B cell (primary cell): ENCODE measurements around the gene ERMARD. TPM values are rescaled to one million over a fixed set of nuclear protein-coding genes. Genes with fewer than 3 reads are reported as not detected.

Source experiments
- ATAC-seq: fragments of 200-7000 bp; cut with Tn5 transposase; one replicate; pipeline ENCODE4 v1.10.0; 2021; ENCODE audit warnings: low read depth, mild to moderate bottlenecking, moderate number of reproducible peaks, moderate library complexity
- CTCF ChIA-PET: fragments of 350-600 bp; sonication (Branson Sonifier 250); formaldehyde crosslinking; loops from one replicate; lab custom pipeline; 2021; ENCODE audit warnings: antibody characterized with exemption, inconsistent platforms; lab: Charles Lee
- POLR2A ChIA-PET: fragments of 350-600 bp; sonication (Branson Sonifier 250); formaldehyde crosslinking; loops from one replicate; lab custom pipeline; 2021; ENCODE audit warnings: antibody characterized with exemption; lab: Charles Lee
- DNase-seq: peaks from one replicate; pipeline ENCODE4 v3.0.0; 2013
- H2AFZ ChIP-seq: 2 replicates; pipeline ENCODE4 v1.6.1; 2012; ENCODE audit warnings: mild to moderate bottlenecking, low read depth, low read length; ENCODE audit not compliant: insufficient read depth, poor library complexity, severe bottlenecking
- H3K27ac ChIP-seq, 2 donors: 1 replicate in 1 of 2; 2 replicates in 1 of 2; pipeline ENCODE4 v1.5.1; 2012 to 2013; ENCODE audit warnings: low read length in 2 of 2, mild to moderate bottlenecking in 2 of 2, moderate library complexity in 1 of 2
- H3K27me3 ChIP-seq, 4 experiments: fragments of 200-600 bp in 1 of 4; sonication (generic) in 1 of 4; replicated peaks in 1 of 4; 1 replicate in 2 of 4; 2 replicates in 2 of 4; pipeline versions ENCODE4 v1.6.1 to v1.7.0; 2013 to 2016; ENCODE audit warnings: low read length in 3 of 4, mild to moderate bottlenecking in 2 of 4, mixed read lengths in 1 of 4, moderate library complexity in 1 of 4; ENCODE audit not compliant: insufficient read depth in 4 of 4, control insufficient read depth in 3 of 4; ENCODE audit errors: control extremely low read depth in 1 of 4
- H3K36me3 ChIP-seq, 2 experiments: replicated peaks in 1 of 2; 1 replicate in 1 of 2; 2 replicates in 1 of 2; pipeline versions ENCODE4 v1.6.1 to v1.7.1; 2013; ENCODE audit warnings: low read length in 1 of 2; ENCODE audit not compliant: insufficient read depth in 2 of 2, control insufficient read depth in 1 of 2; ENCODE audit errors: control extremely low read depth in 1 of 2, extremely low read depth in 1 of 2
- H3K4me1 ChIP-seq, 2 donors: fragments of 200-600 bp in 1 of 2; sonication (generic) in 1 of 2; 1 replicate in 1 of 2; 2 replicates in 1 of 2; pipeline versions ENCODE4 v1.5.1 to v1.6.1; 2013 to 2017; ENCODE audit warnings: low read length in 2 of 2; ENCODE audit not compliant: control insufficient read depth in 2 of 2, insufficient read depth in 2 of 2
- H3K4me2 ChIP-seq: replicated peaks from 2 replicates; pipeline ENCODE3; 2012; ENCODE audit warnings: mild to moderate bottlenecking, low read depth, low read length; ENCODE audit not compliant: poor library complexity, severe bottlenecking
- H3K4me3 ChIP-seq, 5 experiments: fragments of 200-600 bp in 1 of 5; sonication (generic) in 1 of 5; 1 replicate in 3 of 5; 2 replicates in 2 of 5; pipeline versions ENCODE4 v1.5.1 to v1.7.0; 2011 to 2016; ENCODE audit warnings: low read length in 4 of 5, mild to moderate bottlenecking in 4 of 5, low read depth in 2 of 5, control low read depth in 1 of 5, moderate library complexity in 1 of 5; ENCODE audit not compliant: insufficient read depth in 1 of 5; ENCODE audit errors: control extremely low read depth in 1 of 5, extremely low read depth in 1 of 5
- H3K79me2 ChIP-seq: fragments of 200-600 bp; sonication (generic); one replicate; pipeline ENCODE4 v1.6.0; 2016; ENCODE audit warnings: low read length; ENCODE audit not compliant: control insufficient read depth, insufficient read depth
- H3K9ac ChIP-seq: fragments of 200-600 bp; sonication (generic); 2 replicates; pipeline ENCODE4 v1.6.1; 2017; ENCODE audit warnings: mild to moderate bottlenecking, low read length, moderate library complexity
- H3K9me3 ChIP-seq, 3 donors: one replicate each; pipeline versions ENCODE4 v1.6.1 to v1.7.1; 2013; ENCODE audit warnings: low read length in 2 of 3; ENCODE audit not compliant: control insufficient read depth in 2 of 3, insufficient read depth in 1 of 3; ENCODE audit errors: control extremely low read depth in 1 of 3
- H4K20me1 ChIP-seq: 2 replicates; pipeline ENCODE4 v1.6.0; 2012; ENCODE audit warnings: mild to moderate bottlenecking, low read length; ENCODE audit not compliant: insufficient read depth, control insufficient read depth, poor library complexity, severe bottlenecking
- H3K27ac Mint-ChIP-seq: one replicate; pipeline ENCODE4 v1.8.0; 2021; ENCODE audit warnings: mixed read lengths
- H3K27me3 Mint-ChIP-seq: one replicate; pipeline ENCODE4 v1.8.0; 2021; ENCODE audit warnings: mixed read lengths
- H3K4me1 Mint-ChIP-seq: one replicate; pipeline ENCODE4 v1.8.0; 2021; ENCODE audit warnings: mixed read lengths
- H3K4me3 Mint-ChIP-seq: one replicate; pipeline ENCODE4 v1.8.0; 2021; ENCODE audit warnings: mixed read lengths
- H3K9me3 Mint-ChIP-seq: one replicate; pipeline ENCODE4 v1.8.0; 2022; ENCODE audit warnings: mixed read lengths; ENCODE audit not compliant: insufficient read depth
- CTCF ChIP-seq: fragments of 200-600 bp; IDR thresholded peaks from one replicate; pipeline ENCODE4 v1.8.0; 2022; ENCODE audit warnings: antibody characterized with exemption, mild to moderate bottlenecking
- EZH2 ChIP-seq: IDR thresholded peaks from 2 replicates; pipeline ENCODE4 v1.6.1; 2012; ENCODE audit warnings: borderline replicate concordance, low read depth, mild to moderate bottlenecking, moderate library complexity, low read length; ENCODE audit not compliant: insufficient read depth, poor library complexity, severe bottlenecking
- WGBS: methylation state at CpG from one replicate; pipeline ENCODE4 v1.1.5; 2013; ENCODE audit warnings: missing lambda C conversion rate; ENCODE audit not compliant: insufficient coverage; 5-methylcytosine and 5-hydroxymethylcytosine counted together
- intact Hi-C: fragments of 100-400 bp; cut with micrococcal nuclease; formaldehyde crosslinking; loops from one replicate; pipeline ENCODE4 v1.10.0; 2022
- polyA plus RNA-seq: library from polyadenylated mRNA; depleted of rRNA; stranded (reverse); fragments of >200 nt; gene quantifications from 2 replicates; pipeline ENCODE4 v1.2.3, GENCODE V29; 2012
- total RNA-seq, 2 donors: library from RNA; stranded (reverse); fragments of 120-200 nt in 1 of 2; gene quantifications; 1 replicate in 1 of 2; 2 replicates in 1 of 2; pipeline versions ENCODE4 v1.2.3 to v1.2.4, GENCODE V29; 2013 to 2022

ERMARD gene
- total and polyA plus RNA-seq, 2 donors (not counting 1 experiment from before 2014, with no cell fraction given): 42.8 to 65.1 TPM

- no peaks in the 10 kb centered on the region for H3K9me3 Mint-ChIP-seq
- TF ChIP-seq CTCF: no peak
- no peak for TF ChIP-seq EZH2
- H3K4me1 Mint-ChIP-seq: peaks cover 1% of the 10 kb centered on the region
- ChIA-PET CTCF (interaction anchor here (0.6 kb wide), 1 partner anchor 655 kb away, joined by 3 read pairs; no protein-coding TSS in a partner anchor), POLR2A (no interaction called here)
- no peak overlapping the region for H3K4me3 ChIP-seq
- no peak for DNase-seq
- no peaks in the 10 kb centered on the region for H3K79me2 ChIP-seq
- H3K27ac Mint-ChIP-seq: no peak overlapping the region
- H3K27me3 ChIP-seq: peaks cover 0 to 37% (median 9%) of the 10 kb centered on the region in 4 experiments
- H3K9me3 ChIP-seq: peaks cover 0 to 15% (median 0%) of the 10 kb centered on the region in 3 donors
- H2AFZ ChIP-seq: no peak overlapping the region
- no peaks in the 10 kb centered on the region for H4K20me1 ChIP-seq
- intact Hi-C loops: no loop called here
- no peak overlapping the region for H3K27ac ChIP-seq
- H3K4me3 Mint-ChIP-seq: no peak overlapping the region
- no peak overlapping the region for H3K9ac ChIP-seq
- 96% methylated on average over 12 of the region's 13 CpGs for WGBS
- H3K36me3 ChIP-seq: no peaks in the 10 kb centered on the region
- peaks cover 0 to 6% of the 10 kb centered on the region in 2 donors for H3K4me1 ChIP-seq
- no peak overlapping the region for H3K4me2 ChIP-seq
- ATAC-seq: no peak
- H3K27me3 Mint-ChIP-seq: peaks cover 36% of the 10 kb centered on the region
Observed at GRCh38 chr6:169828176-169828575, 76.8 kb downstream of the ERMARD start.

DNA sequence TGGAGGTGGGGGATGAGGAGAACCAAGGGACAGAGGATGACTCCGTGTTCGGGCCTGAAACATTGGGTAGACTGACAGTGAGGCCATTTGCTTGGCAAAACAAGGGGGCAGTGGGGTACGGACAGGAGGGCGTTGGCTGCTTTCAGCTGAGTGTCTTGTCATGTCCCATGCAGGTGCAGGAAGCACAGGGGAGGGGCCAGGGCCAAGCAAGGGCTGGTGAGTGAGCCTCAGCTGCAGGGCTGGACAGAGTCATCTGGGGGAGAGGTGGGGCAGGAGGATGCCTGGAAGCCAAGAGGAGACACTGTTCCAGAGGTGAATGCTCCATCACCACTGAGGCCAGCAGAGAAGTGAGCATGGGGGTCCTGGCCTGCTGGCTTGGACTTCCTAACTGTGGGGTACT is 78.4 kb downstream of the ERMARD start:
- Histone ChIP-seq H3K36me3 (no peaks in the 10 kb centered on the region), H3K9ac (no peak overlapping the region), H3K9me3 (peaks cover 0 to 15% (median 0%) of the 10 kb centered on the region in 3 donors), H3K27ac (no peak overlapping the region), H3K79me2 (no peaks in the 10 kb centered on the region), H3K4me2 (no peak overlapping the region), H3K27me3 (peaks cover 0 to 22% (median 9%) of the 10 kb centered on the region in 4 experiments), H2AFZ (no peak overlapping the region), H4K20me1 (no peaks in the 10 kb centered on the region), H3K4me3 (no peak overlapping the region), H3K4me1 (peaks cover 0 to 6% of the 10 kb centered on the region in 2 donors)
- DNase-seq (no peak), ATAC-seq (no peak)
- Mint-ChIP-seq H3K9me3 (no peaks in the 10 kb centered on the region), H3K4me3 (no peak overlapping the region), H3K27ac (no peak overlapping the region), H3K4me1 (peaks cover 1% of the 10 kb centered on the region), H3K27me3 (peaks cover 32% of the 10 kb centered on the region)
- ChIA-PET POLR2A (no interaction called here), CTCF (no interaction called here)
- intact Hi-C loops: loop anchor here (2.0 kb wide), 1 partner anchor 463 kb away; no protein-coding TSS in a partner anchor
- WGBS: 61% methylated on average over 4 of the region's 4 CpGs
- no peak for TF ChIP-seq EZH2
